Activated gamma-delta T cell (primary cell): ENCODE measurements around the gene NCF4.

Experiments
- DNase-seq: peaks from one replicate; lab custom pipeline; 2025; lab: John Stamatoyannopoulos, UW

The NCF4 gene

GRCh38 chr22:36922105-36922608, 61.4 kb downstream of the NCF4 start:
- no peak for DNase-seq

- no peak for DNase-seq
These were observed 61.9 kb downstream of the NCF4 start for GRCh38 chr22:36922711-36923110.

GRCh38 chr22:36923131-36923788, 62.5 kb downstream of the NCF4 start:
- DNase-seq = no peak

- DNase-seq = no peak
These were observed 63.4 kb downstream of the NCF4 start for GRCh38 chr22:36924151-36924698.

- no peak for DNase-seq
These were observed 64.8 kb downstream of the NCF4 start for GRCh38 chr22:36925388-36926290.

GRCh38 chr22:36926309-36926708, 65.5 kb downstream of the NCF4 start:
- no peak for DNase-seq

- DNase-seq = no peak
These were observed 66.1 kb downstream of the NCF4 start for GRCh38 chr22:36926721-36927435.
